ACC112 (cell line): ENCODE data around the gene C5AR2.
"Not testable (repeated sequence)": the region's sequence is repeated elsewhere in the genome, so short reads cannot be mapped to it uniquely, and the experiment has no call there.

Experiments
- H2AFZ ChIP-seq: fragments of 200-600 bp; sonication (generic); one replicate; pipeline ENCODE4 v1.6.0; 2017; ENCODE audit warnings: antibody characterized with exemption, low read length; ENCODE audit not compliant: unreplicated experiment
- H3K27ac ChIP-seq: fragments of 200-600 bp; sonication (generic); 2 replicates; pipeline ENCODE4 v1.5.1; 2014; ENCODE audit warnings: low read depth, mild to moderate bottlenecking, antibody characterized with exemption, low read length, moderate library complexity
- H3K27me3 ChIP-seq: fragments of 200-600 bp; sonication (generic); 2 replicates; pipeline ENCODE4 v1.6.1; 2014; ENCODE audit warnings: mild to moderate bottlenecking, antibody characterized with exemption, low read length, moderate library complexity, mixed read lengths; ENCODE audit not compliant: insufficient read depth
- H3K36me3 ChIP-seq: fragments of 200-600 bp; sonication (generic); 2 replicates; pipeline ENCODE4 v1.6.1; 2016; ENCODE audit warnings: mild to moderate bottlenecking, antibody characterized with exemption, low read length, moderate library complexity, mixed read lengths; ENCODE audit not compliant: insufficient read depth
- H3K4me1 ChIP-seq: fragments of 200-600 bp; sonication (generic); one replicate; pipeline ENCODE4 v1.6.1; 2016; ENCODE audit warnings: low read length, mixed read lengths; ENCODE audit not compliant: insufficient read depth, unreplicated experiment, control insufficient read depth
- H3K4me3 ChIP-seq: fragments of 200-600 bp; sonication (generic); 2 replicates; pipeline ENCODE4 v1.5.1; 2014; ENCODE audit warnings: mild to moderate bottlenecking, low read depth, low read length
- H3K79me2 ChIP-seq: fragments of 200-600 bp; sonication (generic); one replicate; pipeline ENCODE4 v1.6.0; 2016; ENCODE audit warnings: low read length; ENCODE audit not compliant: control insufficient read depth, unreplicated experiment, insufficient read depth

Gene C5AR2

GRCh38 chr19:47344425-47344824, 12.4 kb downstream of the C5AR2 start:
- H3K4me1 ChIP-seq: no peaks in the 10 kb centered on the region
- no peak overlapping the region for H3K4me3 ChIP-seq
- H2AFZ ChIP-seq: no peak overlapping the region
- H3K27ac ChIP-seq: no peak overlapping the region
- H3K79me2 ChIP-seq: peaks cover 2% of the 10 kb centered on the region
- no peaks in the 10 kb centered on the region for H3K27me3 ChIP-seq
- H3K36me3 ChIP-seq: 0 out of 2 replicates have a peak, but pooled peaks cover 4% of the 10 kb centered on the region

- H3K4me1 ChIP-seq, H3K27me3 ChIP-seq, H3K27ac ChIP-seq, H2AFZ ChIP-seq, H3K4me3 ChIP-seq, H3K36me3 ChIP-seq: not testable (repeated sequence)
- peaks cover 15% of the 10 kb centered on the region for H3K79me2 ChIP-seq
Observed at GRCh38 chr19:47346024-47346423, 14.0 kb downstream of the C5AR2 start.

GRCh38 chr19:47348819-47349795, 17.1 kb downstream of the C5AR2 start, which contains the start of gene DHX34:
DHX34 (plus strand) TSS chr19:47349315; CDS start chr19:47353031, 3,716 bp downstream.
- Histone ChIP-seq H3K4me1 (peaks cover 3% of the 10 kb centered on the region), H3K27ac (peak within 1 kb of the TSS; percentile 52), H3K36me3 (peaks cover 10% of the 10 kb centered on the region; the same call in 1 of the 2 replicates), H3K4me3 (peak within 1 kb of the TSS; percentile 97), H3K27me3 (no peaks in the 10 kb centered on the region), H2AFZ (peak within 1 kb of the TSS; percentile 96), H3K79me2 (peaks cover 25% of the 10 kb centered on the region)

GRCh38 chr19:47350630-47351029, 18.7 kb downstream of the C5AR2 start:
- Histone ChIP-seq H3K4me1 (peaks cover 3% of the 10 kb centered on the region), H3K4me3 (no peak overlapping the region; the same call in 1 of the 2 replicates), H3K27ac (no peak overlapping the region), H2AFZ (no peak overlapping the region), H3K36me3 (peaks cover 14% of the 10 kb centered on the region), H3K79me2 (peaks cover 25% of the 10 kb centered on the region), H3K27me3 (no peaks in the 10 kb centered on the region)

- Histone ChIP-seq H3K36me3 (peaks cover 14% of the 10 kb centered on the region), H3K4me3 (no peak overlapping the region), H3K4me1 (peaks cover 3% of the 10 kb centered on the region), H3K27me3 (no peaks in the 10 kb centered on the region), H3K79me2 (peaks cover 25% of the 10 kb centered on the region), H2AFZ (no peak overlapping the region), H3K27ac (no peak overlapping the region)
Observed at GRCh38 chr19:47351548-47351947, 19.6 kb downstream of the C5AR2 start.

GRCh38 chr19:47352095-47352494, 20.1 kb downstream of the C5AR2 start:
- H3K27me3 ChIP-seq: no peaks in the 10 kb centered on the region
- no peak overlapping the region for H3K4me3 ChIP-seq
- H2AFZ ChIP-seq: no peak overlapping the region
- no peak overlapping the region for H3K27ac ChIP-seq
- H3K79me2 ChIP-seq: peaks cover 25% of the 10 kb centered on the region
- peaks cover 3% of the 10 kb centered on the region for H3K4me1 ChIP-seq
- peaks cover 14% of the 10 kb centered on the region for H3K36me3 ChIP-seq

GRCh38 chr19:47353307-47353712, 21.3 kb downstream of the C5AR2 start:
- Histone ChIP-seq H3K4me1 (peaks cover 3% of the 10 kb centered on the region), H3K4me3 (no peak overlapping the region), H2AFZ (no peak overlapping the region), H3K27me3 (no peaks in the 10 kb centered on the region), H3K36me3 (peaks cover 14% of the 10 kb centered on the region), H3K79me2 (peaks cover 25% of the 10 kb centered on the region), H3K27ac (no peak overlapping the region)

- Histone ChIP-seq H3K36me3 (peaks cover 14% of the 10 kb centered on the region), H3K79me2 (peaks cover 3% of the 10 kb centered on the region), H3K27me3 (no peaks in the 10 kb centered on the region), H3K27ac (no peak overlapping the region), H3K4me3 (no peak overlapping the region), H3K4me1 (no peaks in the 10 kb centered on the region), H2AFZ (no peak overlapping the region)
Observed at GRCh38 chr19:47356900-47357299, 24.9 kb downstream of the C5AR2 start.

- H3K36me3 ChIP-seq: peaks cover 11% of the 10 kb centered on the region; the same call in 1 of the 2 replicates
- H3K27me3 ChIP-seq: no peaks in the 10 kb centered on the region
- H3K27ac ChIP-seq: no peak overlapping the region
- H2AFZ ChIP-seq: no peak overlapping the region
- no peaks in the 10 kb centered on the region for H3K79me2 ChIP-seq
- H3K4me3 ChIP-seq: no peak overlapping the region
- H3K4me1 ChIP-seq: no peaks in the 10 kb centered on the region
Observed at GRCh38 chr19:47357788-47358680, 26.1 kb downstream of the C5AR2 start.

- Histone ChIP-seq H3K4me1 (peaks cover 4% of the 10 kb centered on the region), H3K36me3 (peaks cover 6% of the 10 kb centered on the region; the same call in 1 of the 2 replicates), H2AFZ (no peak overlapping the region), H3K4me3 (no peak overlapping the region), H3K27ac (no peak overlapping the region), H3K27me3 (no peaks in the 10 kb centered on the region), H3K79me2 (no peaks in the 10 kb centered on the region)
Observed at GRCh38 chr19:47358936-47359335, 27.0 kb downstream of the C5AR2 start.
